ENCODE results near the gene TAOK1. TPM values are rescaled to one million over a fixed set of nuclear protein-coding genes. Genes with fewer than 3 reads are reported as not detected.

TAOK1 gene
- total RNA-seq, 1 donor from 2014 or later, result 87.1 TPM

- H3K27ac Mint-ChIP-seq (ENCODE audit: unreplicated experiment), result no peak overlapping the region
- TF ChIP-seq CTCF (IDR thresholded peaks at IDR 0.05), result no peak
These were observed 10.8 kb upstream of the TAOK1 start for GRCh38 chr17:29379084-29379991.

GRCh38 chr17:29383686-29384085, 6.5 kb upstream of the TAOK1 start:
- Mint-ChIP-seq H3K4me3 (ENCODE audit: unreplicated experiment) (no peak overlapping the region), H3K9me3 (ENCODE audit: low read depth) (no peaks in the 10 kb centered on the region), H3K36me3 (ENCODE audit: low read depth) (no peaks in the 10 kb centered on the region), H3K27ac (ENCODE audit: unreplicated experiment) (no peak overlapping the region), H3K27me3 (ENCODE audit: low read depth) (no peaks in the 10 kb centered on the region), H3K4me1 (ENCODE audit: low read depth) (peaks cover 3% of the 10 kb centered on the region)
- TF ChIP-seq CTCF (IDR thresholded peaks at IDR 0.05), result no peak
- no peak for DNase-seq (ENCODE audit: low spot score)

More at GRCh38 chr17:29379084-29379991, 10.8 kb upstream of the TAOK1 start:
- H3K4me3 Mint-ChIP-seq (ENCODE audit: unreplicated experiment), result no peak overlapping the region
- H3K4me1 Mint-ChIP-seq (ENCODE audit: low read depth), result peaks cover 16% of the 10 kb centered on the region
- H3K9me3 Mint-ChIP-seq (ENCODE audit: low read depth), result no peaks in the 10 kb centered on the region
- no peaks in the 10 kb centered on the region for H3K27me3 Mint-ChIP-seq (ENCODE audit: low read depth)
- H3K36me3 Mint-ChIP-seq (ENCODE audit: low read depth), result no peaks in the 10 kb centered on the region
- DNase-seq (ENCODE audit: low spot score), result no peak

GRCh38 chr17:29384901-29385300, 5.3 kb upstream of the TAOK1 start:
- H3K36me3 Mint-ChIP-seq (ENCODE audit: low read depth), result no peaks in the 10 kb centered on the region
- TF ChIP-seq CTCF (IDR thresholded peaks at IDR 0.05), result peak; percentile 12
- DNase-seq (ENCODE audit: low spot score), result no peak
- no peaks in the 10 kb centered on the region for H3K9me3 Mint-ChIP-seq (ENCODE audit: low read depth)
- no peaks in the 10 kb centered on the region for H3K27me3 Mint-ChIP-seq (ENCODE audit: low read depth)
- H3K27ac Mint-ChIP-seq (ENCODE audit: unreplicated experiment), result no peak overlapping the region
- no peak overlapping the region for H3K4me3 Mint-ChIP-seq (ENCODE audit: unreplicated experiment)
- peaks cover 8% of the 10 kb centered on the region for H3K4me1 Mint-ChIP-seq (ENCODE audit: low read depth)

GRCh38 chr17:29386760-29387159, 3.4 kb upstream of the TAOK1 start:
- Mint-ChIP-seq H3K27me3 (ENCODE audit: low read depth) (no peaks in the 10 kb centered on the region), H3K4me3 (ENCODE audit: unreplicated experiment) (no peak overlapping the region), H3K9me3 (ENCODE audit: low read depth) (no peaks in the 10 kb centered on the region), H3K27ac (ENCODE audit: unreplicated experiment) (no peak overlapping the region), H3K4me1 (ENCODE audit: low read depth) (peaks cover 15% of the 10 kb centered on the region), H3K36me3 (ENCODE audit: low read depth) (no peaks in the 10 kb centered on the region)
- TF ChIP-seq CTCF (IDR thresholded peaks at IDR 0.05), result no peak
- no peak for DNase-seq (ENCODE audit: low spot score)

- Mint-ChIP-seq H3K27ac (ENCODE audit: unreplicated experiment) (no peak overlapping the region), H3K36me3 (ENCODE audit: low read depth) (no peaks in the 10 kb centered on the region), H3K27me3 (ENCODE audit: low read depth) (no peaks in the 10 kb centered on the region), H3K4me3 (ENCODE audit: unreplicated experiment) (no peak overlapping the region), H3K9me3 (ENCODE audit: low read depth) (no peaks in the 10 kb centered on the region), H3K4me1 (ENCODE audit: low read depth) (peaks cover 32% of the 10 kb centered on the region)
- DNase-seq (ENCODE audit: low spot score), result no peak
- no peak for TF ChIP-seq CTCF (IDR thresholded peaks at IDR 0.05)
These were observed 1.2 kb upstream of the TAOK1 start for GRCh38 chr17:29388937-29389336.
